Upper lobe of left lung (tissue), 4 donors: ENCODE results near the gene ZNF117.
"Not testable (repeated sequence)": the region's sequence is repeated elsewhere in the genome, so short reads cannot be mapped to it uniquely, and the experiment has no call there.

Experiments used
- CTCF ChIP-seq, 6 experiments: fragments of 450-650 bp in 4 of 6; fragments of 200-600 bp in 2 of 6; sonication (generic) in 2 of 6; IDR thresholded peaks; one replicate each; pipeline ENCODE4 v1.5.1; 2016 to 2019; ENCODE audit warnings: antibody characterized with exemption in 6 of 6
- EP300 ChIP-seq, 4 donors: sonication (generic); formaldehyde crosslinking; IDR thresholded peaks; one replicate each; pipeline ENCODE4 v1.5.1; 2017; ENCODE audit warnings: antibody characterized with exemption in 4 of 4, control low read depth in 2 of 4
- POLR2A ChIP-seq, 4 donors: fragments of 450-650 bp; IDR thresholded peaks; one replicate each; pipeline ENCODE4 v1.5.1; 2016 to 2017; ENCODE audit warnings: antibody characterized with exemption in 4 of 4, mild to moderate bottlenecking in 2 of 4

DNA sequence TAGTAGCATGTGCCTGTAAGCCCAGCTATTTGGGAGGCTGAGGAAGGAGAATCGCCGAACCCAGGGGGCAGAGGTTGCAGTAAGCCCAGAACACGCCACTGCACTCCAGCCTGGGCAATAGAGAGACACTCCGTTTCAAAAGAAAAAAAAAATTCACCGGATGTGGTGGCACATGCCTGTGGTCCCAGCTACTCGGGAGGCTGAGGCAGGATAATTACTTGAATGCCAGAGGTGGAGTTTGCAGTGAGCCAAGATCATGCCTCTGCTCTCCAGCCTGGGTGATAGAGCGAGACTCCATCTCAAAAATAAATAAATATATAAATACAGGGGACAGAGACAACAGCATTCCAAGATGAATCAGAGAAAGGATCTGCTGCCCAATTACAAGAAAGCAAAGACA is 19.0 kb upstream of the ZNF117 start:
- not testable (repeated sequence) for TF ChIP-seq POLR2A, EP300, CTCF (IDR thresholded peaks at IDR 0.05)
